ENCODE results near the gene STIM1. TPM values are rescaled to one million over a fixed set of nuclear protein-coding genes. Genes with fewer than 3 reads are reported as not detected.

Gene STIM1
- total and polyA plus RNA-seq, 10 of the 15 experiments (the other 5 are each of a cell fraction or from before 2014, with no cell fraction given) = 8.6 to 57.7 (median 29.3) TPM

DNA sequence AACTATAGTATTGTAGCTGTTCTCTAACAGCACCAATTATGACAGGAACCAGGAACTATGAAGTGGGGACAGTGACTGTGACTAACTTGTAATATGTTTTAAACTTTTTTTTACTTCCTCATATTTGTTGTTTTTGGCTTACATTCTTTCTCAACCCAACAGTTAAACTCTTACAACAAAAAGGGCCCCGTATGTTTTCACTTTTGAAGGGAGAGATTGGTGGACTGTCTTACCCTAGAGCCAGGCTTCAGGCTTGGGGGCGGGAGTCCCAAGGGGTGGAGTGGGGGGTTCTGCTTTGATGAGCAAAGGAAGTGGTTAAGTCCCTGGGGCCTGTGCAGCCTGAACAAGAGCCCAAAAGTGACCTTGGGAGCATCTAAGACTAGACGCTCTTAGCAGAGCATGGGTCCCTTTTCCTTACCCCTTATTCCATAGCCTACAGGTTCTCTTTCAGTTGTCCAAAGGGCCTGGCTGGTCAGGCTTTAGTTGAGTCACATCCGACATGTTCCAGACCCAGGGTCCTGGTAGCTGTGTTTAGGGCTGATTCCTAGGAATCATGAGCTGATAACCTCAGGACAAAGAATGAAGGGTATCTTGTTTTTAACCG, 38.8 kb downstream of the STIM1 start (continued):
- TF ChIP-seq CTCF (IDR thresholded peaks at IDR 0.05 in 2 of 3, conservative IDR thresholded peaks at IDR 0.05 in 1 of 3; ENCODE audit: control insufficient read depth in 2 of 3, extremely low read depth in 1 of 3, insufficient read depth in 1 of 3, low read depth in 3 of 3, low read length in 3 of 3) (no peak), RB1 (IDR thresholded peaks at IDR 0.05; ENCODE audit: borderline replicate concordance) (peak; percentile 51; the same call in 1 of the 2 replicates), POLR2AphosphoS2 (IDR thresholded peaks at IDR 0.05; ENCODE audit: low read depth, low read length) (peak; percentile 30; the same call in 1 of the 2 replicates), TAF1 (IDR thresholded peaks at IDR 0.05; ENCODE audit: borderline replicate concordance, low read depth, low read length) (no peak; the same call in 1 of the 2 replicates), KLF5 (IDR thresholded peaks at IDR 0.05; ENCODE audit: partially characterized antibody) (no peak), MAX (IDR thresholded peaks at IDR 0.05; ENCODE audit: low read depth, low read length) (no peak), MYC (IDR thresholded peaks at IDR 0.05; ENCODE audit: insufficient read depth, insufficient read length, insufficient replicate concordance, low read length, severe bottlenecking) (no peak), STAT3 (IDR thresholded peaks at IDR 0.05; ENCODE audit: low read depth, low read length) (no peak), SUPT20H (IDR thresholded peaks at IDR 0.05; ENCODE audit: borderline replicate concordance, control insufficient read depth, low read depth, low read length) (no peak), SMAD5 (IDR thresholded peaks at IDR 0.05; ENCODE audit: low read depth) (no peak), LARP7 (IDR thresholded peaks at IDR 0.05) (no peak), SREBF2 (IDR thresholded peaks at IDR 0.05; ENCODE audit: low read length) (no peak), ZNF207 (IDR thresholded peaks at IDR 0.05; ENCODE audit: borderline replicate concordance) (no peak), SIX5 (IDR thresholded peaks at IDR 0.05; ENCODE audit: low read depth, low read length, severe bottlenecking) (no peak), NR2F1 (conservative IDR thresholded peaks at IDR 0.05) (peak; percentile 94), POU2F2 (IDR thresholded peaks at IDR 0.05; ENCODE audit: borderline replicate concordance, low read depth, low read length) (peak; percentile 70; the same call in 2 of the 3 replicates), PRDM15 (CRISPR knock-in tag; IDR thresholded peaks at IDR 0.05) (no peak), EGR1 (IDR thresholded peaks at IDR 0.05; ENCODE audit: borderline replicate concordance in 1 of 2, low read depth in 2 of 2, low read length in 2 of 2) (peak in 1 of 2 experiments; percentile 94; a peak in 2 of 3 replicates), IRF4 (IDR thresholded peaks at IDR 0.05; ENCODE audit: low read depth, low read length) (0 out of 2 replicates have a peak, but pooled peaks have one; percentile 43)
- TF ChIP-seq, protein P1, sequence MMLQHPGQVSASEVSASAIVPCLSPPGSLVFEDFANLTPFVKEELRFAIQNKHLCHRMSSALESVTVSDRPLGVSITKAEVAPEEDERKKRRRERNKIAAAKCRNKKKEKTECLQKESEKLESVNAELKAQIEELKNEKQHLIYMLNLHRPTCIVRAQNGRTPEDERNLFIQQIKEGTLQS (IDR thresholded peaks at IDR 0.05; ENCODE audit: borderline replicate concordance, extremely low read depth, low read depth, low read length) = no peak

All from GM12878 (cell line).